Thyroid gland (tissue), 4 donors: Measurements from ENCODE around the gene FASN. TPM values are rescaled to one million over a fixed set of nuclear protein-coding genes. Genes with fewer than 3 reads are reported as not detected.

Source experiments
- DNase-seq, 2 donors: peaks; one replicate each; pipeline ENCODE4 v3.0.0-alpha.2; 2019
- H3K27ac ChIP-seq, 3 donors: fragments of 200-600 bp; sonication (generic); 1 replicate in 2 of 3; 2 replicates in 1 of 3; pipeline ENCODE4 v1.5.1; 2016 to 2019; ENCODE audit warnings: mild to moderate bottlenecking in 1 of 3, moderate library complexity in 1 of 3
- H3K27me3 ChIP-seq: fragments of 200-600 bp; sonication (generic); one replicate; pipeline ENCODE4 v1.5.1; 2019
- H3K36me3 ChIP-seq, 2 donors: fragments of 200-600 bp; sonication (generic); one replicate each; pipeline ENCODE4 v1.5.1; 2016 to 2019
- H3K4me1 ChIP-seq, 2 donors: fragments of 200-600 bp; sonication (generic); one replicate each; pipeline ENCODE4 v1.5.1; 2017 to 2019
- H3K4me3 ChIP-seq, 3 donors: fragments of 200-600 bp; sonication (generic); replicated peaks in 1 of 3; 1 replicate in 2 of 3; 2 replicates in 1 of 3; pipeline ENCODE4 v1.5.1; 2016; ENCODE audit warnings: mild to moderate bottlenecking in 1 of 3
- H3K9me3 ChIP-seq: fragments of 200-600 bp; sonication (generic); one replicate; pipeline ENCODE4 v1.5.1; 2017
- CTCF ChIP-seq, 6 experiments: fragments of 200-600 bp in 3 of 6; fragments of 450-650 bp in 3 of 6; sonication (generic) in 3 of 6; IDR thresholded peaks; one replicate each; pipeline ENCODE4 v1.5.1; 2016 to 2019; ENCODE audit warnings: antibody characterized with exemption in 6 of 6, mild to moderate bottlenecking in 2 of 6, inconsistent platforms in 1 of 6, moderate library complexity in 1 of 6
- POLR2A ChIP-seq, 2 donors: fragments of 450-650 bp; IDR thresholded peaks; one replicate each; pipeline ENCODE4 v1.6.1; 2017; ENCODE audit warnings: antibody characterized with exemption in 2 of 2, mild to moderate bottlenecking in 2 of 2, moderate library complexity in 1 of 2
- WGBS, 2 donors: methylation state at CpG; one replicate each; pipeline ENCODE4 v1.1.5; 2017; 5-methylcytosine and 5-hydroxymethylcytosine counted together
- intact Hi-C: fragments of 100-400 bp; cut with DNase I; formaldehyde crosslinking; loops from one replicate; pipeline ENCODE4 v1.15.1; 2023
- total RNA-seq, 4 donors: library from RNA; depleted of rRNA; stranded (reverse); fragments of >200 nt; gene quantifications; one replicate each; pipeline ENCODE4 v1.2.3, GENCODE V29; 2016

Gene FASN
- total RNA-seq, 4 donors from 2014 or later, result 23.5 to 92.5 (median 77.3) TPM

GRCh38 chr17:82064433-82065192 lies 33.4 kb downstream of the FASN start:
- peak; percentile 41 to 42 for DNase-seq
- peaks cover 16 to 33% of the 10 kb centered on the region in 2 donors for H3K36me3 ChIP-seq
- 20 to 61% methylated on average over 5 to 6 of the region's 36 CpGs for WGBS, 2 donors
- H3K4me1 ChIP-seq, result peaks cover 20 to 28% of the 10 kb centered on the region in 2 donors
- intact Hi-C loops, result no loop called here
- no peaks in the 10 kb centered on the region for H3K9me3 ChIP-seq
- peak overlapping the region; percentile 47 to 91 (median 79) for H3K4me3 ChIP-seq
- TF ChIP-seq POLR2A (IDR thresholded peaks at IDR 0.05) (no peak), CTCF (IDR thresholded peaks at IDR 0.05) (no peak)
- peak overlapping the region; percentile 36 to 79 (median 45) for H3K27ac ChIP-seq
- no peaks in the 10 kb centered on the region for H3K27me3 ChIP-seq

- Histone ChIP-seq H3K36me3 (peaks cover 16 to 40% of the 10 kb centered on the region in 2 donors), H3K4me3 (no peak overlapping the region), H3K9me3 (no peaks in the 10 kb centered on the region), H3K27me3 (no peaks in the 10 kb centered on the region), H3K27ac (no peak overlapping the region), H3K4me1 (peaks cover 20 to 28% of the 10 kb centered on the region in 2 donors)
- peak in 1 of 2 donors; percentile 22 for DNase-seq
- TF ChIP-seq CTCF (IDR thresholded peaks at IDR 0.05) (no peak), POLR2A (IDR thresholded peaks at IDR 0.05) (no peak)
- intact Hi-C loops, result no loop called here
- WGBS, 2 donors, result 67 to 71% methylated on average over 16 to 18 of the region's 20 CpGs
Measured at GRCh38 chr17:82063424-82064415, 34.3 kb downstream of the FASN start.

DNA sequence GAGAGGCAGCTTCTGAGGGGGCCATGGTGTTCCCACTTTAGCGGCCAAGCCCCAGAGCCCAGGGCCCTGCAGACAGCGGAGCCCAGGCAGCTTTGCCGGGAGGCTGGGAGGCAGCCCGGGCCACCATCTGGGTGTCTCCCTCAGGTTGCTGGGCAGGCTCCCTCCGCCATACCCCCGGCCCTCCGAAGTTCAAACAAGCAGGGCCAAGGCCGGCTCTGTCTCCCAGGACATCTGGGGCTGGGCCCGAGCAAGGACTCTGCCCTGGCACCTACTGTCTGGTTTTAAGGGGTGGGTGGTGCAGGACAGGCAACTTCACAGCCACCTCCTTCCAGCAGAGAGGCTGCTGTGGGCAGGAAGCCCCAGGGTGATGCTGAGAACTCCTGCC lies 35.1 kb downstream of the FASN start:
- peaks cover 21 to 44% of the 10 kb centered on the region in 2 donors for H3K36me3 ChIP-seq
- TF ChIP-seq CTCF (IDR thresholded peaks at IDR 0.05) (no peak), POLR2A (IDR thresholded peaks at IDR 0.05) (no peak)
- peaks cover 20 to 28% of the 10 kb centered on the region in 2 donors for H3K4me1 ChIP-seq
- WGBS, 2 donors, result 87 to 97% methylated on average over 4 to 6 of the region's 9 CpGs
- intact Hi-C loops, result no loop called here
- no peaks in the 10 kb centered on the region for H3K9me3 ChIP-seq
- no peaks in the 10 kb centered on the region for H3K27me3 ChIP-seq
- no peak overlapping the region for H3K4me3 ChIP-seq
- DNase-seq, result no peak
- no peak overlapping the region for H3K27ac ChIP-seq

DNA sequence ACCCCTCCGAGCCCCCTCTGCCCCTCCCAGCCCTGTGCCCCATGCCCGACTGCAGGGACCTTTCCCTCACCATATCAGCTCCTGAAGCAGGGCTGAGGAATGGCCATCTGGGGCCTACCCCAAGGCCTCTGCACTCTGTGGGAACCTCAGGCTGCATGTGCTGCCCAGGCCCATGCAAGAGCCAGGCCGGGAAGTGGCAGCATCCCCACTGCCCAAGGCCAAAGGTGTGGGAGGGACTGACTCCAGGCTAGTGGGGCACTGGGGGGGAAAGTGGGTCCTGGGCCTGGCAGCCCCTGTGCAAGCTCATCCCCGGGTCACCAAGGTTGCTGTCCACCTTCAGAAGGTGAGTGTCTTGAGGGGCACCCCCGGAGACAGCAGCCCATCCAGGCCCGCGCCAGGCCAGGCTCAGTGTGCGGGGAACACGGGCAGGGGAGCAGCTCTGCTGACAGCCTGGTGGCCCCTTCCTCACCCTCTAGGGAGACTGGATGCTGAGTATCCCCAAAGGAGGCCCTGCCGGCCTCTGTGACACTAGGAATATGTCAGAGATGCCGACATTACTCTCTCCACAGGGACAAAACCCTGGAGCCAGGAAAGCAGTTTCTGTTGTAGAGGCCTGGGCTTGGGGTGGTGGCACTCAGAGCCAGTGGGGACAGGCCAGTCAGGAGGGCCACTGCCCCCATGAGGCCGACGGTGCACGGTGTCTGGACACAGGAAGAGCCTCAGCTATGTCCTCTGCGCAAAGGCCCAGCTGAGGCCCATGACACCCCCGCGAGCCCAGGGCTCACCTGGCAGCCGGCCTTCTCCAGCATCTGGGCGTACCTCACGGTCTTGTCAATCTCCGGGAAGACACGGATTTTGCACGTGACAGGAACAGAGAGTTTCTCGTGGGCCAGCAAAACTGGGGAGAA lies 35.7 kb downstream of the FASN start:
- no peak overlapping the region for H3K27ac ChIP-seq
- intact Hi-C loops, result no loop called here
- peaks cover 26 to 45% of the 10 kb centered on the region in 2 donors for H3K36me3 ChIP-seq
- H3K9me3 ChIP-seq, result no peaks in the 10 kb centered on the region
- DNase-seq, result no peak
- H3K4me3 ChIP-seq, result no peak overlapping the region
- no peaks in the 10 kb centered on the region for H3K27me3 ChIP-seq
- WGBS, 2 donors, result 89 to 92% methylated on average over 11 to 13 of the region's 24 CpGs
- H3K4me1 ChIP-seq, result peaks cover 20 to 28% of the 10 kb centered on the region in 2 donors
- no peak for TF ChIP-seq CTCF (IDR thresholded peaks at IDR 0.05)
- no peak for TF ChIP-seq POLR2A (IDR thresholded peaks at IDR 0.05)
